MM.1S (cell line): Measurements from ENCODE around the gene GRK4.

Source experiments
- CTCF ChIP-seq: fragments of 300-600 bp; sonication (generic); IDR thresholded peaks from 2 replicates; pipeline ENCODE4 v1.5.1; 2016; ENCODE audit warnings: antibody characterized with exemption, low read length, mixed read lengths
- EZH2 ChIP-seq: fragments of 300-600 bp; sonication (generic); optimal IDR thresholded peaks from 2 replicates; pipeline ENCODE3; 2017; ENCODE audit warnings: low read depth, mild to moderate bottlenecking, antibody characterized with exemption, low read length, mixed read lengths

GRCh38 chr4:2925496-2925895 is 37.9 kb upstream of the GRK4 start:
- TF ChIP-seq CTCF (no peak), EZH2 (no peak)
